ENCODE measurements around the gene HRG.
A peak's percentile ranks its signal among the peaks of the same experiment; 100 is the strongest.

HRG gene

DNA sequence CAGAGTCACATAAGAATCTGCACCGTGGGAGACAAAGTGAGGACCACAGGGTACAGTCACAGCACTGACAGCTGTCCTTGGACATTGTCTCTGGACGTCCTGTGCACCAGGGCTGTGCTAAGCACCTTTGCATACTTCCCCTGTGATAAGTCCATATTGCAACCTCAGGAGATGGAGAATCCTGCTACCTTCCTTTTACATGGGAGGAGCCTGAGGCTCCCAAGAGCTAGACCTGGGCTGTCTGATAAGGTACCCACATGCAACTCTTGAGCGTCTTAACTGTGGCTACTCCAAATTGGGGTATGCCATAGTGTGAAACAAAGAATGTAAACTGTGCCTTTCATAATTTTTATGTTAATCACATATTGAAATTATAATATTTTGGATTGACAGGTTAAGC, 28.1 kb upstream of the HRG start:
- DNase-seq (ENCODE audit: low spot score), result no peak
- FAIRE-seq, result no peak

- no peak for DNase-seq (ENCODE audit: low spot score)
- FAIRE-seq, result no peak
Observed at GRCh38 chr3:186638259-186638658, 27.6 kb upstream of the HRG start.

- DNase-seq (ENCODE audit: low spot score) (no peak), FAIRE-seq (no peak)
Observed at GRCh38 chr3:186639778-186640472, 25.9 kb upstream of the HRG start, which contains the start of gene FETUB. TSS of gene FETUB (plus strand) at chr3:186640399. CDS start at chr3:186640461, 62 bp downstream.

DNA sequence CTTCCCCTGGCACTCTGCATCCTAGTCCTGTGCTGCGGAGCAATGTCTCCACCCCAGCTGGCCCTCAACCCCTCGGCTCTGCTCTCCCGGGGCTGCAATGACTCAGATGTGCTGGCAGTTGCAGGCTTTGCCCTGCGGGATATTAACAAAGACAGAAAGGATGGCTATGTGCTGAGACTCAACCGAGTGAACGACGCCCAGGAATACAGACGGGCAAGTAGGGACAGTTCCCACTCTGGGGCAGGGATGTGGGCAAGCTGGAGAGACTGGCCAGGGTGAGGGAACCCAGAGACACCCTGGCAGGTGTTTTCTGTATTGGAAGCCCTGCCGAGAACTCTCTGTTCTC, 25.4 kb upstream of the HRG start:
- FAIRE-seq (no peak), DNase-seq (ENCODE audit: low spot score) (no peak)

- no peak for FAIRE-seq
- DNase-seq (ENCODE audit: low spot score), result no peak
Observed at GRCh38 chr3:186640929-186641328, 24.9 kb upstream of the HRG start.

GRCh38 chr3:186642014-186642413, 23.8 kb upstream of the HRG start:
- DNase-seq (ENCODE audit: low spot score) (no peak), FAIRE-seq (no peak)

GRCh38 chr3:186643493-186643892, 22.3 kb upstream of the HRG start:
- FAIRE-seq (no peak), DNase-seq (ENCODE audit: low spot score) (no peak)

DNA sequence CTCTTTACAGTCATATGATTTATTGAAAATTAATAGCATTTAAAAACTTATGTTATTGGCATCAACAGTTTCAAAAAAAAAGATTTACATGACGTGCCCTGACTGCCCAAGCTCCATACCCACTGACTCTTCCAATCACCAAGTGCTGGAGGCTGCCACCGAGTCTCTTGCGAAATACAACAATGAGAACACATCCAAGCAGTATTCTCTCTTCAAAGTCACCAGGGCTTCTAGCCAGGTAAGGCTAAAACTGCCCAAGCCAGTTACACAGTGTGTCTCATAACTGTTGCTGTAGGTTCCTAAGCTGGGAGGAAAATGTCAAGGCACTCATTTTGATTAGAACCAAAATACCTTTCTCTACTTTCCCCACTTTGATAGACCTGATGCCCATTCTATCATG, 21.1 kb upstream of the HRG start:
- FAIRE-seq (no peak), DNase-seq (ENCODE audit: low spot score) (no peak)

DNA sequence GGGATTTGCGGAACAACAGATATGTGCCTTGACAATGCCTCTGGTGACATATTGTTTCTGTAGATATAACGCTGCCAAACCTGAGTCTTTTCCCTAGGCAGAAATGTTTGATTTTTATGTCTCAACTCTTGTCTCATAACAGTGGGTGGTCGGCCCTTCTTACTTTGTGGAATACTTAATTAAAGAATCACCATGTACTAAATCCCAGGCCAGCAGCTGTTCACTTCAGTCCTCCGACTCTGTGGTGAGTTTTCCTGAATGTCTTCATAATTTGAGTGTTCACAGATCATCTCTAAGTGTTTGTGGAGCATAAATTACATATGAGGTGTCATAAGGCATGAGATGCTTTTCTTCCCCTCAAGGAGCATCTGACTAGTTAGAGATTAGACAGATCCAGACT, 19.7 kb upstream of the HRG start:
- no peak for DNase-seq (ENCODE audit: low spot score)
- FAIRE-seq, result no peak

DNA sequence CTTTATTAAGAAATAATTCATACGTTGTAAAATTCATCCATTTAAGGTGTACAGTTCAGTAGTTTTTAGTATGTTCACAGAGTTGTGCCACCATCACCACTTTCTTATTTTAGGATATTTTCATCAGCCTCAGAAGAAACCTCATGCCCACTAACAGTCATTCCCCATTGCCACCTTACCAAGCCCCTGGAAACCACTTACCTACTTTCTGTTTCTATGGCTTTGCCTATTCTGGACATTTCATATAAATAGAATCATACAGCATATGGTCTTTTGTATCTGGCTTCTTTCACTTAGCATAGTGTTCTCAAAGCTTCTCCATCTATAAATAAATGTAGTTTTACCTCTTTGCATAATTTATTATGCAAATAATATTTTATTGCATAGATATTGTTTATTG, 19.0 kb upstream of the HRG start:
- DNase-seq (ENCODE audit: low spot score) (no peak), FAIRE-seq (no peak)

GRCh38 chr3:186648851-186649250, 17.0 kb upstream of the HRG start:
- no peak for DNase-seq (ENCODE audit: low spot score)
- FAIRE-seq, result no peak

- FAIRE-seq (no peak), DNase-seq (ENCODE audit: low spot score) (no peak)
Observed at GRCh38 chr3:186651678-186652215, 14.1 kb upstream of the HRG start.

DNA sequence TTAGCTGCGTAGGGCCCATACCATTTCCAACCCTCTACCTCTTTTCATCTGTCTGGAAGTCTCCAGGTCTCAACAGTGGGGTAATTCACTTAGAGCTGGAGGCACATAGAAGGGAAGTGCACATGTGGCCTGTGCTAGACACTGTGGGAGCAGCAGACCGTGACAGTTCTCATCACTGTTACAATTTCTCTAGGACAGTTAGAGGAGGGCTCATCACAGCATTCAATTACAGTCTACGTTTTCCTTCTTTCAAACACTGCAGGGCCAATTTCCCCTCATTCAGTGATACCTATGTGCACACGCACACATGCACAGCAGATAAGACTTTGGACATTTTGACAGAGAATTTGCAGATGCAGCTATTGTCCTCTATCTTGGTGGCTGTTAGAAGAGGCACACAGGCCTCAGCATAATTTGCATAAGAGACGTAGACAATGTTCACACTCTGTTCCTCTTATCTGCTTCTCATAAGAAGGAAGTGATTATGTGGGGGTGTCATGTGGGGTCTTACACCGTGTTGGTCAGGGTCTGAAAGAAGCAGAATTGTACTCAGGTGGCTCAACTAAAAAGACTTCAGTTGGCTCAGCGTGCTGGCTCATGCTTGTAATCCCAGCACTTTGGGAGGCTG, 12.6 kb upstream of the HRG start:
- FAIRE-seq (no peak), DNase-seq (ENCODE audit: low spot score) (no peak)

DNA sequence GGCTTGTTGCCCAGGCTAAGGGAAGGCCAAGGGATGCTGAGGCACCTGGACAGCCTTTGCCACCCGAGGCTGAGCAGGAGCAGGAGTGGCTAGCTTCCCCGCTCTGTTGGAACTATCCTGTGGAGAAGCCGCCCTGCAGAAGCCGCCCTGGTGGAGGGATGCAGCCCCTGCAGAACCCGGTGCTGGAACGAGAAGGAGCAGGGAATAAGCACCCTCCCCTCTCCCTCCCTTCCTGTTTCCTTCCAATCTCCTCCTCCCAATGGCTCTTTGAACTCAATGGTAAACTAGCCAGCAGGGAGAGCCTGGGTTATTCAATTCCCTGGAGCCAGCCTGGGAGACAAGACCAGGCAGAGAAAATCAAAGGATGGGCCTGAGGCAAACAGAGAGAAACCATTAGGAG, 11.8 kb upstream of the HRG start:
- FAIRE-seq, result no peak
- DNase-seq (ENCODE audit: low spot score), result no peak

- DNase-seq (ENCODE audit: low spot score), result no peak
- FAIRE-seq, result no peak
Observed at GRCh38 chr3:186663361-186664118, 2.3 kb upstream of the HRG start.

DNA sequence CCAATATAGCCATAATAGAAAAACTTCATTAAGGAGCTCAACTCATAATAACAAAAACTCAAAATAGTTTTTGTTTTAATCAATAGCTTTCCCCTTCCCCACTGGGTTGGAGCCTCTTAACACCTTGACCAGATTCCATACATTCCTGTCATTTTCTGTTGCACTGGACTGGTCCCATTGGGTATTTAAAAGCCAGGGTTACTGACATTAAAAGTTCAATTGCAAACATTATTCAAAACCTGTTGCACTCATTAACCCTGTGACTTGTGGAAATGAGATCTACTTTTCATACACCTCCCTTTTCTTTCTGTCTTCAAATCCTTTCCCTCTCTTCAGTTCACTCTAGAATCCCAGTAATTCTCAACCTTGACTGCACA, 1.7 kb upstream of the HRG start:
- DNase-seq (ENCODE audit: low spot score), result no peak
- FAIRE-seq, result no peak

DNA sequence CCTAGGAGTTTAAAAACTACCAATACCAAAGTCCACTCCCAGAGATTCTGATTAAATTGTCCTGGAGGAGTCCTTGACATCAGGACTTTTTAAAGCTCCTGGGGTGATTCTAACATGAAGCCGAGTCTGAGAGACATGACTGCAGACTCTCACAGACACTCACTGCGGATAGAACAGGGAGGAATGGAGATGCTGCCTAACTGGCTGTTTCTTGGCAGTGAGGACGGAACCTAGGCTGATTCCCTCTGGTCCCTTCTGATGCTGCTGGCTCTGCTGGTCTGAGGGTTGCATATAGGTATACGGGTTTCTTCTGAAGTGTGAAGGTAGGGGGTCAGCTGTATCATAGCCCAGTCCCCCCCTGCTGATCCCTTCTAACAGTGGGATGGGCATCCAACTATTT, 1.3 kb upstream of the HRG start:
- no peak for DNase-seq (ENCODE audit: low spot score)
- no peak for FAIRE-seq

DNA sequence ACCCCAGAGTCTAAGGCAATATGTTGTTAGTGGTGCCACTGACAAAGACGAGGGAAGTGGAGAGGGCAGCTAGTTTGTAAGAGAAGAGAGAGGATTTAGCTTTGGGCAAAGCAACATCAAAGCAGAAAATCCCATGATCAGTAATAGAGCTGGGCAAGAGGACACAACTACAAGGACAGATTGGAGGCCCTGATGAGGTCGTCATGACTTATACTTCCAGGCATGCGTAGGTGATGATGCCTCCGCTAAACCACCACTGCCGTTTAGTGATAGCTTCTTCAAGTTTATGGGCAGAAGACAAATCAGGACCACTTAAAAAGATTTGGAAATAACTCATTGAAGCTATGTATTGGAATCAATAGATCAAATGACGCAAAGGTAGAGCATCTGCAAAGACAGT, 2.6 kb downstream of the HRG start:
- no peak for FAIRE-seq

DNA sequence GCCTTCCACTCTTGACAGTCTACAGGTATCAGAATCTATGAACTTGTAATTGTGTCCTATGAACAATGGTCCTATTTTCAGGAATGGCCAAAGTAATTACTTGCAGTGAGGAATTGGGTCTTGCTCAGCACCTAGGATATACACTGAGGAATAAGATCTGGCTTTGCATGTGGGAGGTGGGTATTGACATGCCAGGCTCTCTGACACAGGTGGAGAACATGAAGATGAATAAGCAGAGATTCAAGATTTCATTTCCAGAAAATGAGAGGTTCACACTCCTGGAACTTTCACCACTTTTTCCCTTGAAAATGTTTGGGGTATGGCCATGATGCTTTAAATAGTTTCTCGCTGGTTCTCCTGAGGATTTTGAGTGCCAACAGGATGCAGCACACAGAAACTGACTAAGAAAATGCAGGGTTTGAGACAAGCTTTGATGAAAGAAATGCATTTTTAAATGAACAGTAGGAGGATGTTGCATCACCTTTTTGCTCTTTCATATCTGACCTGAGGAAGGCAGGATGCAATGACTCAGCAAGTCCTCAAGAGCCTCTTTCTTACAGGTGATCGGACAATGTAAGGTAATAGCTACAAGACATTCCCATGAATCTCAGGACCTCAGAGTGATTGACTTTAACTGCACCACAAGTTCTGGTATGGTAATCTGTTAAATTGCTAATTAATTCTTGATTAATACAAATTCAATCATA, 3.7 kb downstream of the HRG start:
- no peak for DNase-seq (ENCODE audit: low spot score)
- no peak for FAIRE-seq

More for the DNA sequence above, 2.6 kb downstream of the HRG start:
- no peak for DNase-seq (ENCODE audit: low spot score)

GRCh38 chr3:186670155-186670554, 4.3 kb downstream of the HRG start:
- FAIRE-seq (no peak), DNase-seq (ENCODE audit: low spot score) (no peak)

DNA sequence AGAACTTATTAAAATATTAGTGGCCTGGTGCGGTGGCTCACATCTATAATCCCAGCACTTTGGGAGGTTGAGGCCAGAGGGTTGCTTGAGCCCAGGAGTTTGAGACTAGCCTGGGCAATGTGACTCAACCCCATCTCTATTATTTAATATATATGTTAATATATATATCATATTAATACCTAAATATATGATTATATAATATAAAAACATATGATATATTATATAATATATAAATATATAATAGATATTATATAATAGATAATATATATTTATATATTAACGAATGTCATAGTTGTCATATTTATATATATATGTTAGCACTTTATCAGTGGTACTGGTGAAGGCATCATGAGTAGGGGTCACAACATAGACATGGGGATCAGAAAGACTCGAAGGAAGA, 5.2 kb downstream of the HRG start:
- FAIRE-seq, result peak; percentile 2
- DNase-seq (ENCODE audit: low spot score), result no peak

DNA sequence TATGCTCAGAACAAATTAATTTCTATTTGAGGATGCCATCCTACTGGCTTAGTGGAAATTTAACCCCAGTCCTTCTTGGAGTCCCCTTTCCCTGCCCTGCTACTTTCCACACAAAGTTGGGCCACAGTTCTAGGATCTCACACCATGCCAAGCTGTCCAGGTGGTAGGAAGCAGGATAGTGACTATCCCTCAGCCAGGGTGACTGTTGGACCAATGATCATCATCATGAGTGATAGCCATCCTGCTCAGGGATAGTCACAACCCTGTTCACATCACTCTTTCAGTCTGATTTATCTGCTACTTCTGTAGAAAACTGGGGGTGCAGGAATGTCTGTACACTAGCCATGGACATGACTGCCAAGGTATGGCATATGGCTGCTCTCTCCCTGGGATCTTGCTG, 12.8 kb downstream of the HRG start:
- no peak for DNase-seq (ENCODE audit: low spot score)
- no peak for FAIRE-seq

All from RCC 7860 (cell line).